Pulmonary artery endothelial cell (primary cell): ENCODE results near the gene FLRT3. TPM values are rescaled to one million over a fixed set of nuclear protein-coding genes. Genes with fewer than 3 reads are reported as not detected.

Source experiments
- DNase-seq: peaks from one replicate; pipeline ENCODE4 v3.0.0-alpha.2; 2011; ENCODE audit warnings: low read depth, low spot score
- total RNA-seq: library from RNA; depleted of rRNA; stranded (reverse); fragments of >200 nt; gene quantifications from 2 replicates; pipeline ENCODE4 v1.2.3, GENCODE V29; 2014

Gene FLRT3
- total RNA-seq, 1 donor from 2014 or later: 0.07 TPM

- no peak for DNase-seq
These were observed 5.8 kb downstream of the FLRT3 start for GRCh38 chr20:14331646-14332045.

GRCh38 chr20:14319704-14320103 is 17.7 kb downstream of the FLRT3 start:
- no peak for DNase-seq

- no peak for DNase-seq
These were observed 23.9 kb downstream of the FLRT3 start for GRCh38 chr20:14313341-14314020.

GRCh38 chr20:14312001-14312400 is 25.4 kb downstream of the FLRT3 start:
- DNase-seq: no peak

- no peak for DNase-seq
These were observed 26.3 kb downstream of the FLRT3 start for GRCh38 chr20:14310977-14311627.

DNA sequence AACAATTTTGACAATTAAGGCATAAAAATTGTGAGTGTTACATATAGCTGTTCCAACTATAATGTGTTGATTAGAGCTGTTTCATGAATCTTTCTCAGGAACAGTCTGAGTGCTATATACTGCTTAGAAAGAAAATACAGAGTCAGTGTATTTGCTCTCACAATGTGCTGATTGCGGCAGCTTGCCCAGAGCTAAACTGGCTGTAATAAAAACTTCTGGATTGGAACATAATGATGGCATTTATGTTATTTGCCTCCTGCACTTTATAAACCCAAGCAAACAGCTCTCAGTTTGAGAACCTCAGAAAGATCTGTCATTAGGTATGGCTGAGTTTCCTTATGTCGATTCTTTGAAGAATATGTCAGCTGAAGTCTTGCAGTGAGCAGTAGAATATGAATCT is 29.5 kb downstream of the FLRT3 start:
- no peak for DNase-seq

- DNase-seq: no peak
These were observed 32.9 kb downstream of the FLRT3 start for GRCh38 chr20:14304472-14304871.

GRCh38 chr20:14303651-14304050 is 33.8 kb downstream of the FLRT3 start:
- no peak for DNase-seq

- DNase-seq: no peak
These were observed 34.3 kb downstream of the FLRT3 start for GRCh38 chr20:14303106-14303505.

GRCh38 chr20:14299831-14300230 is 37.6 kb downstream of the FLRT3 start:
- DNase-seq: no peak

DNA sequence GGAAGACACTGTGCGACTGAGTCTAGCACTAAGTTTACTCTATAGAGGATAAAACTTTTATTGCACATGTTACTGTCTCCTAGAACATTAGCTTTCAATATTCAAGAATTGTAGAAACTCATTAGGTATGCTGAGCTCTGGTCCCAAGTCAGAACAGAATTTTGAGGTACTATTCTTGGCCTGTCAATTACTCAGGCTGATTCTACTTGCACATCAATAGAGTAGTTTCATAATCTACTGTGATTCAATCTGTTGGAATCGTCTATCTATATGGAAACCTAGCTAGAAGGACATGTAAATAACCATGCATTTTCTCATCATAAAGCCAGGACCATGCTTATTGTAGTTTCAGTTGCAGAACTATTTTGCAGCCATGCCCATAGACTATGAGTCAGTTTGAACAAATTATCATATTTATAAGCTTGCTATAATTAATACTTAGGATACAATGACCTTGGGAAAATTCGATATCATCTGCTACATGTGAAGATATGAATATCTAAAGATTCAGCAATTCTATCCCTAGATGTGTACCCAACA is 41.6 kb downstream of the FLRT3 start:
- no peak for DNase-seq

GRCh38 chr20:14295238-14295637 is 42.2 kb downstream of the FLRT3 start:
- no peak for DNase-seq

DNA sequence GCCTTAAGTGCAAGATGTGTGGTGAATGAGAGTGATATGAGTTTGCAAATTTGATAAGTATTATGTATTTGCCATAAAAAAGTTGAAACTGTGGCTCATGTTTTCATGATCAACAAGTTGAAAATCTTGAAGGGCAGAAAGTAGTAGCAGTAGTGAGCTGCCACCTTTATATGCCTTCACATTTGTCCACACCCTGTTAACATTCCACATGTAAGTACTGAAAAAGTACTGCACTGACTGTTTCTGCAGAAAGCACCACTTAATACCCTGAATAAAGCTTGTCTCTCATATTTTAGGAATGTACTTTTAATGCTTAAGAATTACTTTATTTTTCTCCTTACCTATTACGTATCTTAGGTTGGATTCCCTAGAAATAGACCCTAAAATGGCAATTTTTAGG is 45.9 kb downstream of the FLRT3 start:
- no peak for DNase-seq

GRCh38 chr20:14288341-14289330 is 48.8 kb downstream of the FLRT3 start:
- no peak for DNase-seq

- no peak for DNase-seq
These were observed 53.0 kb downstream of the FLRT3 start for GRCh38 chr20:14284443-14284842.

- DNase-seq: no peak
These were observed 55.3 kb downstream of the FLRT3 start for GRCh38 chr20:14282140-14282539.
